H1 (cell line): ENCODE results near the gene KLK12. TPM values are rescaled to one million over a fixed set of nuclear protein-coding genes. Genes with fewer than 3 reads are reported as not detected.

ENCODE experiments used
- CHD2 ChIP-seq: IDR thresholded peaks from 2 replicates; pipeline ENCODE4 v1.6.1; 2012; ENCODE audit warnings: low read length, improper control_type of control experiment
- EZH2 ChIP-seq: fragments of 200-600 bp; sonication (generic); IDR thresholded peaks from 2 replicates; pipeline ENCODE4 v1.7.1; 2012; ENCODE audit warnings: low read depth, mild to moderate bottlenecking, moderate library complexity, low read length, inconsistent platforms; ENCODE audit not compliant: severe bottlenecking
- HDAC2 ChIP-seq, 2 experiments: fragments of 300-600 bp in 1 of 2; sonication (generic) in 1 of 2; IDR thresholded peaks; 2 replicates each; pipeline ENCODE4 v1.6.1; 2011 to 2012; ENCODE audit warnings: low read depth in 2 of 2, low read length in 2 of 2, mild to moderate bottlenecking in 2 of 2, moderate library complexity in 2 of 2, borderline replicate concordance in 1 of 2, inconsistent platforms in 1 of 2
- KDM5A ChIP-seq: fragments of 200-600 bp; IDR thresholded peaks from 2 replicates; pipeline ENCODE4 v1.7.1; 2012; ENCODE audit warnings: mild to moderate bottlenecking, low read length, inconsistent platforms, mixed read lengths
- MAFK ChIP-seq: IDR thresholded peaks from 2 replicates; pipeline ENCODE4 v1.6.1; 2012; ENCODE audit warnings: low read depth, mild to moderate bottlenecking, improper control_type of control experiment, low read length
- NRF1 ChIP-seq: IDR thresholded peaks from 2 replicates; pipeline ENCODE4 v1.6.1; 2011; ENCODE audit warnings: mild to moderate bottlenecking, low read depth, low read length, improper control_type of control experiment
- TBP ChIP-seq: IDR thresholded peaks from 2 replicates; pipeline ENCODE4 v1.6.1; 2011; ENCODE audit warnings: low read depth, low read length, improper control_type of control experiment
- TCF12 ChIP-seq: IDR thresholded peaks from 2 replicates; pipeline ENCODE4 v1.6.1; 2011; ENCODE audit warnings: low read depth, mild to moderate bottlenecking, low read length
- TEAD4 ChIP-seq: IDR thresholded peaks from 2 replicates; pipeline ENCODE4 v1.6.1; 2012; ENCODE audit warnings: low read depth, low read length, inconsistent platforms, mixed read lengths
- polyA plus RNA-seq, 7 experiments: library from polyadenylated mRNA; depleted of rRNA in 3 of 7; stranded (reverse) in 5 of 7; unstranded in 2 of 7; fragments of >200 nt in 5 of 7; fragments of 200-250 nt in 2 of 7; gene quantifications; 1 replicate in 5 of 7; 2 replicates in 1 of 7; 4 replicates in 1 of 7; pipeline versions ENCODE4 v1.2.1 to v1.2.3, GENCODE V29; 2011 to 2013; ENCODE audit warnings: missing spikeins in 2 of 7, mixed read lengths in 2 of 7
- total RNA-seq: library from RNA; stranded (reverse); fragmentation: NEBNext Ultra II Directional; extraction: Animal tissue kit (Norgen Biotek cat#: 25700); gene quantifications from 2 replicates; pipeline ENCODE4 v1.2.1, GENCODE V29; 2021

Gene KLK12
- total and polyA plus RNA-seq, 2 of the 8 experiments (the other 6 are each of a cell fraction or from before 2014, with no cell fraction given): 0.24 TPM; not detected in 1

DNA sequence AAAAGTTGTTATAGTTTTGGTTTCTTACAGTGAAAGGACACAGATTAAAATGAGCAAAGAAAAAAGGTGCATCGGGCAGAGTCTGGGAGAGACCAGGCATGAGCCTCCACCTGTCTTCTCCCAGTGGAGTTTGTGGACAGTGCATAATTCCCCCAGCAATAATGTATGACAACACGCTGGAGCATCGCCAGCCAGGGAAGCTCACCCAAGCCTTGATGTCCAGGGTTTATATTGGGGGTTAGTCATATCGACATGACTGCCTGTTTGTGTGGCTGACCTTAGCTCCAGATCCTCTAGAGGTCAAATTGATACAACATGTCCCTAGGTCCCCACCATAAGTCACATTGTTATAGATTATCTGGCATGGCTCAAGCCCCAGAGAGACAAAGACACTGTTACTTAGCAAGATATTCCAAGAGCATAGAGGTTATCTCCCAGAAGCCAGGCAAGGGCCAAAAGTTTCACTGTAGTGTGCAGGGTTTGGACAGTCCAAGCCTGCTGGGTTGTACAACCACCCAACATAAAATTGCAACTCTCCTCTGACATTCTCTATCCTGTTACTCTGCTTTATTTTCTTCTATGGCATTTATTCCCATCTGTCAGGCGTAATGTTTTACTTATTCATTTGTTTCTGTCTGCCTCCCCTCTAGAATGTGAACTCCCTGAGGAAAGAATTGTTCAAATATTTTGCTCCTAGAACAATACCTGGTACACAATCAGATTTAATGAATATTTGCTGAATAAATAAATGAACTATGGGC, 35.7 kb upstream of the KLK12 start (continued):
- no peak for TF ChIP-seq TCF12
- TF ChIP-seq HDAC2 (IDR thresholded peaks at IDR 0.05; ENCODE audit: borderline replicate concordance in 1 of 2, low read depth in 2 of 2, low read length in 2 of 2): no peak
- TF ChIP-seq EZH2: no peak
- no peak for TF ChIP-seq MAFK
- TF ChIP-seq CHD2: no peak
- no peak for TF ChIP-seq TEAD4
- TF ChIP-seq TBP: no peak
- no peak for TF ChIP-seq KDM5A
- no peak for TF ChIP-seq NRF1
